GM12878 (cell line): Measurements from ENCODE around the gene CNR1. TPM values are rescaled to one million over a fixed set of nuclear protein-coding genes. Genes with fewer than 3 reads are reported as not detected.

Experiments used
- ATAC-seq: fragments of 200-7000 bp; cut with Tn5 transposase; 3 replicates; pipeline ENCODE4 v1.9.1; 2020; ENCODE audit warnings: mild to moderate bottlenecking, moderate library complexity
- BruUV-seq: library from RNA; stranded (reverse); fragments of 400-500 nt; replicated peaks from 2 replicates; lab custom pipeline; 2021; lab: Mats Ljungman, UMichigan
- CTCF ChIA-PET: fragments of 300-600 bp; sonication (Branson Sonifier 250); formaldehyde crosslinking; extraction: SDS; loops from one replicate; lab custom pipeline; 2021; ENCODE audit warnings: inconsistent platforms; lab: Yijun Ruan, JAX
- POLR2A ChIA-PET: fragments of 350-600 bp; formaldehyde crosslinking; extraction: SDS; loops from one replicate; lab custom pipeline; 2021; ENCODE audit warnings: inconsistent platforms; lab: Charles Lee
- RAD21 ChIA-PET: fragments of 300-600 bp; sonication (Branson Sonifier 250); formaldehyde crosslinking; loops from one replicate; lab custom pipeline; 2023; ENCODE audit warnings: antibody characterized with exemption; ENCODE audit not compliant: unreplicated experiment; lab: Charles Lee
- SMC1A ChIA-PET: fragments of 300-600 bp; sonication (Branson Sonifier 250); formaldehyde crosslinking; loops from one replicate; lab custom pipeline; 2023; ENCODE audit not compliant: unreplicated experiment, uncharacterized antibody; lab: Charles Lee
- DNase-seq: peaks from one replicate; pipeline ENCODE4 v3.0.0-alpha.2; 2011; ENCODE audit warnings: low read depth, low spot score
- FAIRE-seq: peaks from 3 replicates; lab custom pipeline; 2011; peaks lifted over from hg19 to GRCh38; lab: Jason Lieb, UNC
- H2AFZ ChIP-seq: 2 replicates; pipeline ENCODE4 v1.6.0; 2011; ENCODE audit warnings: low read depth, low read length, control low read depth; ENCODE audit not compliant: control insufficient read depth
- H3K27ac ChIP-seq: 2 replicates; pipeline ENCODE4 v1.5.1; 2011; ENCODE audit warnings: control low read depth; ENCODE audit not compliant: control insufficient read depth, insufficient read depth
- H3K27me3 ChIP-seq, 2 experiments: replicated peaks in 1 of 2; 2 replicates each; pipeline versions ENCODE4 v1.6.0 to v1.6.1; 2011; ENCODE audit warnings: low read length in 1 of 2; ENCODE audit not compliant: control insufficient read depth in 2 of 2, insufficient read depth in 2 of 2
- H3K36me3 ChIP-seq, 2 experiments: 2 replicates each; pipeline ENCODE4 v1.5.1; 2011; ENCODE audit warnings: low read length in 1 of 2; ENCODE audit not compliant: control insufficient read depth in 2 of 2, insufficient read depth in 2 of 2
- H3K4me1 ChIP-seq: 2 replicates; pipeline ENCODE4 v1.6.1; 2011; ENCODE audit warnings: mild to moderate bottlenecking, low read length, moderate library complexity, mixed read lengths; ENCODE audit not compliant: control insufficient read depth, insufficient read depth
- H3K4me2 ChIP-seq: 2 replicates; pipeline ENCODE4 v1.6.0; 2011; ENCODE audit warnings: control low read depth; ENCODE audit not compliant: control insufficient read depth, insufficient read depth
- H3K4me3 ChIP-seq: fragments of 200-600 bp; sonication (generic); 2 replicates; pipeline ENCODE4 v1.5.1; 2016
- H3K79me2 ChIP-seq: 2 replicates; pipeline ENCODE4 v1.6.0; 2011; ENCODE audit warnings: low read length; ENCODE audit not compliant: control insufficient read depth, insufficient read depth
- H3K9ac ChIP-seq: 2 replicates; pipeline ENCODE4 v1.8.0; 2011; ENCODE audit warnings: low read length, control low read depth, mixed read lengths; ENCODE audit not compliant: control insufficient read depth, insufficient read depth
- H3K9me3 ChIP-seq: replicated peaks from 3 replicates; pipeline ENCODE4 v1.5.1; 2011; ENCODE audit warnings: mild to moderate bottlenecking, low read length; ENCODE audit not compliant: control insufficient read depth, insufficient read depth
- H4K20me1 ChIP-seq: 2 replicates; pipeline ENCODE4 v1.6.0; 2011; ENCODE audit not compliant: control insufficient read depth, insufficient read depth
- BRCA1 ChIP-seq: IDR thresholded peaks from 2 replicates; pipeline ENCODE4 v1.6.1; 2011; ENCODE audit warnings: low read depth, low read length, improper control_type of control experiment
- CREB1 ChIP-seq: IDR thresholded peaks from 2 replicates; pipeline ENCODE4 v1.6.1; 2012; ENCODE audit warnings: low read depth, mild to moderate bottlenecking, inconsistent platforms
- GATAD2B ChIP-seq: fragments of 450-650 bp; conservative IDR thresholded peaks from 2 replicates; pipeline ENCODE4 v1.6.1; 2017; ENCODE audit warnings: low read depth, mild to moderate bottlenecking, moderate library complexity
- IKZF2 ChIP-seq, 2 experiments: fragments of 450-650 bp; IDR thresholded peaks; 2 replicates each; pipeline ENCODE4 v1.6.1; 2017; ENCODE audit warnings: mild to moderate bottlenecking in 2 of 2, moderate library complexity in 2 of 2
- KLF5 ChIP-seq: fragments of 450-650 bp; IDR thresholded peaks from 2 replicates; pipeline ENCODE4 v1.6.1; 2014; ENCODE audit warnings: mild to moderate bottlenecking; ENCODE audit not compliant: partially characterized antibody
- MTA3 ChIP-seq: IDR thresholded peaks from 2 replicates; pipeline ENCODE4 v1.6.1; 2012; ENCODE audit warnings: low read length, inconsistent platforms, borderline replicate concordance
- MXI1 ChIP-seq: fragments of 150-350 bp; IDR thresholded peaks from 2 replicates; pipeline ENCODE4 v1.6.1; 2011; ENCODE audit warnings: low read depth, mild to moderate bottlenecking, inconsistent platforms, low read length, improper control_type of control experiment
- NRF1 ChIP-seq: conservative IDR thresholded peaks from 2 replicates; pipeline ENCODE4 v1.6.1; 2011; ENCODE audit warnings: mild to moderate bottlenecking, low read depth, low read length, improper control_type of control experiment
- PAX5 ChIP-seq: IDR thresholded peaks from 2 replicates; pipeline ENCODE4 v1.6.1; 2011; ENCODE audit warnings: low read depth, low read length, borderline replicate concordance
- POLR2A ChIP-seq: IDR thresholded peaks from 2 replicates; pipeline ENCODE4 v1.6.1; 2011; ENCODE audit warnings: low read depth, mild to moderate bottlenecking, low read length
- SMARCA5 ChIP-seq: fragments of 450-650 bp; IDR thresholded peaks from 2 replicates; pipeline ENCODE4 v1.6.1; 2017; ENCODE audit warnings: mild to moderate bottlenecking
- SP1 ChIP-seq: IDR thresholded peaks from one replicate; pipeline ENCODE4 v1.6.1; 2011; ENCODE audit warnings: low read depth, low read length
- TBL1XR1 ChIP-seq: IDR thresholded peaks from 2 replicates; pipeline ENCODE4 v1.6.1; 2012; ENCODE audit warnings: low read depth, low read length, improper control_type of control experiment
- ZSCAN29 ChIP-seq: fragments of 450-650 bp; IDR thresholded peaks from 2 replicates; pipeline ENCODE4 v1.6.1; 2017; ENCODE audit warnings: mild to moderate bottlenecking, moderate library complexity
- WGBS: methylation state at CpG from one replicate; pipeline ENCODE4 v1.1.6; 2016; ENCODE audit warnings: low lambda C conversion rate; ENCODE audit not compliant: insufficient replicate concordance, insufficient coverage; ENCODE audit errors: missing lambda C conversion rate; 5-methylcytosine and 5-hydroxymethylcytosine counted together
- in situ Hi-C: fragments of 300-500 bp; cut with MboI; formaldehyde crosslinking; loops from 9 replicates; pipeline ENCODE4 v1.14.3; 2018; ENCODE audit warnings: mixed read lengths
- intact Hi-C: fragments of 100-400 bp; cut with micrococcal nuclease; formaldehyde crosslinking; loops from one replicate; pipeline ENCODE4 v1.14.2; 2022; ENCODE audit not compliant: unreplicated experiment
- polyA plus RNA-seq, 11 experiments: library from polyadenylated mRNA; depleted of rRNA in 4 of 11; unstranded in 6 of 11; stranded (reverse) in 5 of 11; fragments of >200 nt; fragmentation: Nextera tagmentation in 4 of 11; fragmentation: Illumina TruSeq in 1 of 11; extraction: Ambion mirVana in 4 of 11; extraction: Trizol in 1 of 11; gene quantifications; 1 replicate in 1 of 11; 2 replicates in 10 of 11; pipeline versions ENCODE4 v1.2.1 to v1.2.3, GENCODE V29; 2011 to 2016; ENCODE audit warnings: inconsistent platforms in 2 of 11, missing spikeins in 2 of 11, low read depth in 1 of 11
- total RNA-seq, 4 experiments: library from RNA; depleted of rRNA in 3 of 4; stranded (reverse); fragments of >200 nt in 3 of 4; fragmentation: Illumina TruSeq in 1 of 4; extraction: Trizol in 1 of 4; gene quantifications; 2 replicates each; pipeline versions ENCODE4 v1.2.1 to v1.2.3, GENCODE V29; 2013 to 2021
- TF ChIP-seq, protein P1 (sequence below): fragments of 450-650 bp; IDR thresholded peaks from 2 replicates; pipeline ENCODE4 v1.6.1; 2017; ENCODE audit warnings: mild to moderate bottlenecking, moderate library complexity
- TF ChIP-seq, protein P2 (sequence below): IDR thresholded peaks from 2 replicates; pipeline ENCODE4 v1.6.1; 2012; ENCODE audit warnings: low read depth, low read length, improper control_type of control experiment

CNR1 gene
- total and polyA plus RNA-seq, 10 of the 15 experiments (the other 5 are each of a cell fraction or from before 2014, with no cell fraction given), result 2.2 to 15.4 (median 8.5) TPM

DNA sequence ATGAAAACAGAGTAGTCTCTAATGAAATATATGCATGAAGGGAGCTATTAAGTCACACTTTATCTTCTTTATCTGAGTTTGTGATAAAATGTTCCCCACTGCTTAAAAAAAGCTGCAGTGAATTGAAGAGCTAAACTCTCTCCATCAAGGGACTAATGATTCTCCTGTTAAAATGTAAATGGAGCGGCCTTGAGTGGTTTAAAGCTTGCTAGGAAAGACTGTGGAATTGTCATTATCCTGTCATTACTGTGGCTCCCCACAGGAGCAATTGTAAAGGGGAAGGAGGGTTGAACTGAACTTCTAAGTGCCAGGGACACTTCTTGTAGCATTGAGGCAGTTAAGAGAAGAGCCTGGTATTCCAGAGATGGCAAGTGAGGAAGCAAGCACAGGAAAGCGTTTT is 17.3 kb upstream of the CNR1 start:
- in situ Hi-C loops, result no loop called here
- WGBS, result 58% methylated on average over 2 of the region's 2 CpGs
- Histone ChIP-seq H3K79me2 (no peaks in the 10 kb centered on the region), H3K36me3 (no peaks in the 10 kb centered on the region), H3K27ac (no peak overlapping the region), H3K4me3 (no peak overlapping the region), H2AFZ (no peak overlapping the region), H3K27me3 (no peaks in the 10 kb centered on the region), H3K9me3 (no peaks in the 10 kb centered on the region; the same call in 2 of the 3 replicates), H4K20me1 (no peaks in the 10 kb centered on the region), H3K9ac (no peak overlapping the region), H3K4me1 (peaks cover 9% of the 10 kb centered on the region; the same call in 1 of the 2 replicates), H3K4me2 (no peak overlapping the region)
- TF ChIP-seq BRCA1 (no peak), MXI1 (no peak), CREB1 (no peak), SMARCA5 (no peak), POLR2A (no peak), GATAD2B (no peak), SP1 (no peak), KLF5 (no peak), TBL1XR1 (no peak), NRF1 (no peak), IKZF2 (IDR thresholded peaks at IDR 0.05) (no peak), ZSCAN29 (no peak), PAX5 (no peak), MTA3 (no peak)
- TF ChIP-seq, protein P1, sequence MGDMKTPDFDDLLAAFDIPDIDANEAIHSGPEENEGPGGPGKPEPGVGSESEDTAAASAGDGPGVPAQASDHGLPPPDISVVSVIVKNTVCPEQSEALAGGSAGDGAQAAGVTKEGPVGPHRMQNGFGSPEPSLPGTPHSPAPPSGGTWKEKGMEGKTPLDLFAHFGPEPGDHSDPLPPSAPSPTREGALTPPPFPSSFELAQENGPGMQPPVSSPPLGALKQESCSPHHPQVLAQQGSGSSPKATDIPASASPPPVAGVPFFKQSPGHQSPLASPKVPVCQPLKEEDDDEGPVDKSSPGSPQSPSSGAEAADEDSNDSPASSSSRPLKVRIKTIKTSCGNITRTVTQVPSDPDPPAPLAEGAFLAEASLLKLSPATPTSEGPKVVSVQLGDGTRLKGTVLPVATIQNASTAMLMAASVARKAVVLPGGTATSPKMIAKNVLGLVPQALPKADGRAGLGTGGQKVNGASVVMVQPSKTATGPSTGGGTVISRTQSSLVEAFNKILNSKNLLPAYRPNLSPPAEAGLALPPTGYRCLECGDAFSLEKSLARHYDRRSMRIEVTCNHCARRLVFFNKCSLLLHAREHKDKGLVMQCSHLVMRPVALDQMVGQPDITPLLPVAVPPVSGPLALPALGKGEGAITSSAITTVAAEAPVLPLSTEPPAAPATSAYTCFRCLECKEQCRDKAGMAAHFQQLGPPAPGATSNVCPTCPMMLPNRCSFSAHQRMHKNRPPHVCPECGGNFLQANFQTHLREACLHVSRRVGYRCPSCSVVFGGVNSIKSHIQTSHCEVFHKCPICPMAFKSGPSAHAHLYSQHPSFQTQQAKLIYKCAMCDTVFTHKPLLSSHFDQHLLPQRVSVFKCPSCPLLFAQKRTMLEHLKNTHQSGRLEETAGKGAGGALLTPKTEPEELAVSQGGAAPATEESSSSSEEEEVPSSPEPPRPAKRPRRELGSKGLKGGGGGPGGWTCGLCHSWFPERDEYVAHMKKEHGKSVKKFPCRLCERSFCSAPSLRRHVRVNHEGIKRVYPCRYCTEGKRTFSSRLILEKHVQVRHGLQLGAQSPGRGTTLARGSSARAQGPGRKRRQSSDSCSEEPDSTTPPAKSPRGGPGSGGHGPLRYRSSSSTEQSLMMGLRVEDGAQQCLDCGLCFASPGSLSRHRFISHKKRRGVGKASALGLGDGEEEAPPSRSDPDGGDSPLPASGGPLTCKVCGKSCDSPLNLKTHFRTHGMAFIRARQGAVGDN, result no peak
- TF ChIP-seq, protein P2, sequence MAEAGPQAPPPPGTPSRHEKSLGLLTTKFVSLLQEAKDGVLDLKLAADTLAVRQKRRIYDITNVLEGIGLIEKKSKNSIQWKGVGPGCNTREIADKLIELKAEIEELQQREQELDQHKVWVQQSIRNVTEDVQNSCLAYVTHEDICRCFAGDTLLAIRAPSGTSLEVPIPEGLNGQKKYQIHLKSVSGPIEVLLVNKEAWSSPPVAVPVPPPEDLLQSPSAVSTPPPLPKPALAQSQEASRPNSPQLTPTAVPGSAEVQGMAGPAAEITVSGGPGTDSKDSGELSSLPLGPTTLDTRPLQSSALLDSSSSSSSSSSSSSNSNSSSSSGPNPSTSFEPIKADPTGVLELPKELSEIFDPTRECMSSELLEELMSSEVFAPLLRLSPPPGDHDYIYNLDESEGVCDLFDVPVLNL, result no peak
- RAD21 ChIA-PET, result interaction anchor here (1.1 kb wide), 1 partner anchor 18 kb away, joined by 3 read pairs; no protein-coding TSS in a partner anchor
- POLR2A ChIA-PET, result no interaction called here
- no TSS peak for BruUV-seq
- SMC1A ChIA-PET, result no interaction called here
- DNase-seq (no peak), FAIRE-seq (no peak), ATAC-seq (no peak)
- intact Hi-C loops, result no loop called here
- CTCF ChIA-PET, result interaction anchor here (0.9 kb wide), 1 partner anchor 15 kb away, joined by 4 read pairs; no protein-coding TSS in a partner anchor
